SK-N-MC (cell line): ENCODE results near the gene CRAT.

Experiments
- EZH2 ChIP-seq: fragments of 200-600 bp; sonication (generic); IDR thresholded peaks from one replicate; pipeline ENCODE4 v1.6.1; 2017; ENCODE audit warnings: antibody characterized with exemption
- FOXP2 ChIP-seq: optimal IDR thresholded peaks from 2 replicates; pipeline ENCODE3; 2011; ENCODE audit warnings: mild to moderate bottlenecking, moderate library complexity; ENCODE audit not compliant: insufficient read depth; ENCODE audit errors: extremely low read length, control extremely low read depth
- POLR2AphosphoS5 ChIP-seq: IDR thresholded peaks from 2 replicates; pipeline ENCODE4 v1.6.1; 2012; ENCODE audit warnings: mild to moderate bottlenecking, low read depth, low read length, borderline replicate concordance

GRCh38 chr9:129124506-129125069 is 14.0 kb upstream of the CRAT start:
- TF ChIP-seq POLR2AphosphoS5 (no peak), EZH2 (no peak), FOXP2 (no peak)
